Limb (tissue), 2 donors: Measurements from ENCODE around the gene ARMH4.

ENCODE experiments used
- DNase-seq, 2 donors: peaks; one replicate each; pipeline ENCODE4 v3.0.0-alpha.2; 2016; ENCODE audit errors: extremely low spot score in 2 of 2

Gene ARMH4

GRCh38 chr14:57963071-57963470 is 188.9 kb downstream of the ARMH4 start:
- no peak for DNase-seq

DNA sequence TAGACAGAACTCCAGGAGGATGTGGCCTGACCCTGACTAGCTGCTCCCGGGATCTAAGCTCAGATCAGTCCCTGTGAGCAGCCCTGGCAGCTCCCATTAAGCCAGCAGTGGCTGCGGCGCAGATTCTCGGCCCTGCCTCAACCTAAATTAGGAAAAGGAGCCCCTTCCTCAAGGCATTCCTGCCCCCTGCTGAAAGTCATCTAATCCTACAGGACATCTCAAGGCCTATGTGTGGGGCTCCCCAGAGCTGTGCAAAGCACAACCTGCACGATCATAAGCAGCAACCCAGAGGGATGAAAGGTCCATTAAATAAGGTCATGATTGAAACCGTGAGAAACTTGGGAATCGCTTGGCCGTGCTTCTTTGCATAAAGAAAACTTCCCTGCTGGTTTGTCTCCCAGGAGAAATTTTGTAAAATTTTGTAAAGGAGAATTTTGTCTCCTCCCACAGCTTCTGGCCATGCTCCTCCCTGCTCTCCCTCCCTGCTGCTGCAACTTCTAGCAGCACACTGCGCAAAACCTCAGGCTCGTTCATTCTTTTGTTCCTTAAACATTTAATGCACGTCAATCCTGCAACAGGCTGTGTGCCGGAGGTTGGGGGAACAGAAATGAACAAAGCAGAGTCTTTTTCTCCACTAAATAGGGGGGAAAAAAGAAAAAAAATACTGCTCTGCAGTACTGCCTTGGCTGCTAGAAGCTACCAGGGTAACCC is 189.5 kb downstream of the ARMH4 start:
- peak; percentile 18 to 45 for DNase-seq

DNA sequence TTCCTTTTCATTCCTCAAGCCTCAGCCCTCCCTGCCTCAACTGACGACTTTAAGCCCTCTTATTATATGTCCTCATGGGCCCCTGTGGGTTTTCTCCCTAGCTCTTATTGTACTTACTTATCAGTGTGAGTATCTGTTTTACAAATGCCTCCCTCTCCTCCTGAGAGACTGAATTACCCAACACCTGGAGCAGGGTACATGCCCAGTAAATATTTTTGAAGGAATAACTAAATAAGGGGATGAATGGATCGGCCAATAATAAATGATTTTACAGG is 190.3 kb downstream of the ARMH4 start:
- DNase-seq = no peak

DNA sequence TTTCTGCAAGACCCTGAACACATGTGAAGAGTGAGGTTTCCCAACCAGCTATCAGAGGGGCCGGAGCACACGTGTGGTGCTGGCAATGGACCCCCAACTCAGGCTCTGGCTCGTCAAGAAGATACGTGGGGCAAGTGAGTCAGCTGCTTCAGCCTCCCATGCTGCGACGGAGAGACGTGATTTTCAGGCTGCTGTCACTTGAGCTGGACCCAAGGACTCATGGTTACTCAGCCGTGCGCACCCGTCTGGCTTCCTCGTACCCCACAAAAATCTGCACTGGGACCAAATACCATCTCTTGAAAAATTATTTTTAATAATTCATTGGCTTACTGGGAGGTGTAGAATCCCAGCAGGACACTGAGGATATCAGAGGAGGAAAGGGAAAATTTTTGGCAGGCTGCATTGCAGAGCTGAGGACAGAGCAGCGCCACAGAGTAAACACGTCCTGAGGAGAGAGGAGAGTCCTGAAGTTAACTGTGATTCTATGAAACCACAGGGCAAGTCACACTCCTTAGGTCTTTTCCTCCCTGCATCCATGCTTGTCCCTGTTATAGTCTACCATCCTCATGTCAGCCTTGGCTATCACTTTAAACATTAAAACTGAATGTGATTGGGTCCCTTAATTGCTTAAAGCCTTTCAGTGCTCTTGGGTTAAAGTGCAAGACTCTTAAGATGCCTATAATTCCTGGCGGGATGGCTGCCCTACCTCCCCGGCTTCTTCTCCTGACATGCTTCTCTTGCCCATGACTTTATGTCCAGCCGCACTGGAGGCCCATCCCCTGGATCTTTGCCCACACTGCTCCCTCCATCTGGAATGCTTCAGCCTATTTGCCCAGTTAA is 190.8 kb downstream of the ARMH4 start:
- DNase-seq = no peak

- DNase-seq = no peak
These were observed 194.6 kb downstream of the ARMH4 start for GRCh38 chr14:57957441-57957840.
